Inflammatory macrophage treated with lipopolysaccharide for 4 hours (primary cell): Measurements from ENCODE around the gene PTGS2.
"Not testable (repeated sequence)": the region's sequence is repeated elsewhere in the genome, so short reads cannot be mapped to it uniquely, and the experiment has no call there.

Experiments used
- DNase-seq: peaks from one replicate; pipeline ENCODE4 v3.0.0-alpha.2; 2020

Gene PTGS2

DNA sequence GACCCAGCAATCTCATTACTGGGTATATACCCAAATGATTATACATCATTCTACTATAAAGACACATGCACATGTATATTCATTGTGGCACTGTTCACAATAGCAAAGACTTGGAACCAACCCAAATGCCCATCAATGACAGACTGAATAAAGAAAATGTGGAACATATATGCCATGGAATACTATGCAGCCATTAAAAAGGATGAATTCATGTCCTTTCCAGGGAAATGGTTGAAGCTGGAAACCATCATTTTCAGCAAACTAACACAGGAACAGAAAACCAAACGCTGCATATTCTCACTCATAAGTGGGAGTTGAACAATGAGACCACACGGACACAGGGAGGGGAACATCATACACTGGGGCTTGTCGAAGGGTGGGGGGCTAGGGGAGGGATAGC, 10.4 kb downstream of the PTGS2 start:
- DNase-seq = not testable (repeated sequence)

DNA sequence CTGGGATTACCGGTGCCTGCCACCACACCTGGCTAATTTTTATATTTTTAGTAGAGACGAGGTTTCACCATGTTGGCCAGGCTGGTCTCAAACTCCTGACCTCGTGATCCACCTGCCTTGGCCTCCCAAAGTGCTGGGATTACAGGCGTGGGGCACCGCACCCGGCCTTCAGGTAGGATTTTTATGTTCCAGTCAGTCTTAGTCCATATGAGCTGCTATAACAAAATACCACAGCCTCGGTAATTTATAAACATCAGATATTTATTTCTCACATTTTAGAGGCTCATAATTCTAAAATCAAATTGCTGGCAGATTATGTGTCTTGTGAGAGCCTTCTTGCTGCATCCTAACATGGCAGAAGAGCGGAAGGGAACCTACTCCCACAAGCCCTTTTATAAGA, 16.0 kb downstream of the PTGS2 start:
- DNase-seq = not testable (repeated sequence)

DNA sequence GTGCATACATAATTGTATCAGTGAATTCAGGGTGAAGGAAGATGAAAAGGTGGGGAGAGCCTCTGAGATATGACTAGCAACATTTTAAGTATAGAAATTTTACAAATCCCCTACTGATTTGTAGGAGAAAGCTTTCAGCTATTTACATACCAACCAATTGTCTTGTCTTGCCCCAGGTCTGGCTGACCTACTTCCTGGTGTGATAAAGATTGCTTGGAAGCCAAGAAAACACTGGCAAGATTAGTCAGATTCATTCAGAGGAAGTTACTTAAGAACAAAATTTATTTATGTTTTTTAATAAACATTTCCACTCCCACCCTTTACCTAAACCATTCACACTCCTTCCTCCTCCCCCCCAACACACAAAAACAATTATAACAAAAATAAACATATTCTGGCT, 17.5 kb downstream of the PTGS2 start:
- DNase-seq = peak; percentile 80

DNA sequence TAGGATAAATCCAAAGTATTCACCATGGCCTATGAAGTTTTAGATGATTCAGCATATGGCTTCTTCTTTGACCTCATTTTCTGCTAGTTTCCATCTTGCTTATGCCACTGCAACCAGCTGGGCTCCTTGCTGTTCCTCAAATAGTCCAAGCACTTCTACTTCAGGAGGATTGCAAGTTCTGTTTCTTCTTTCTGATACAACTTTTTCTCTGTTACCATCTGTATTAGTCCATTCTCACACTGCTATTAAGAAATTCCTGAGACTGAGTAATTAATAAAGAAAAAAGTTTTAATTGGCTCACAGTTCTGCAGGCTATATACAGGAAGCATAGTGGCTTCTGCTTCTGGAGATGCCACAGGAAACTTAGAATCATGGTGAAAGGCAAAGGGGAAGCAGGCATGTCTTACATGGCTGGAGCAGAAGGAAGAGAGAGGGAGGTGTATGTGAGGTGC, 20.3 kb downstream of the PTGS2 start:
- peak; percentile 90 for DNase-seq

DNA sequence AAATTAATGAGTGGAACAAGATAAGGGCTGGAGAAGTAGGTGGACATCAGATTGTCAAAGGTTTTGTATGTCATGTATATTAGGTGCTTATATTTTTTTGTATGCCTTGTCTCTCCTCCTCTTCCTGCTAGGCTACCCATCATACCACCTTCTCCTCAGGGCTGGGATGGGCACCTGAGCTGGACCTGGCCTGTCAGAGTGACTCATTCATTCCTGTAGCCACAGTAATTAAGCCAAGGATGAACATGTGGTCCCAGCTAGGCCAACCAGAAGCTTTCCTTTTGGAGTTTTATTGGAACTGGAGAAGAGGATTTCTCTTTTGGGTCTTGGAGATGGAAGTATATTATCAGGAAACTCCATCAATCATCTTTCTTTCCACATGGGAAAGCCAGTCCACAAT, 21.2 kb downstream of the PTGS2 start:
- no peak for DNase-seq

DNA sequence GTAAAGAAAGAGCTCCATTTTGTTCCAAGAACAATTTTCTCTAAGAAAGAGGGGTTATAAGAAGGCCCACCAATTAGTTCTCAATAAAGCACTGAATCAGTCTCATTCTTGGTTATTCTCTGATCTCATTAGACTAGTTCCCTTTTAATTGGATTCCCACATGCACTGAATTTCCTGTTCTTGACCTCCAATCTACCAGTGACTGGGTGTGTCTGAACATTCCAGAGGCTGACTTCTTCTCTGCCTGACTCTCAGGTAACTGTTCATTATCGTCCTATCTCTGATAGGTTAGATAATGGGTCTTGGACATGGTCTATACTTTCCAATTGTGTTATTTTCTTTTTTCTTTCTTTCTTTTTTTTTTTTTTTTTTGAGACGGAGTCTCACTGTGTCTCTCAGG, 22.7 kb downstream of the PTGS2 start:
- DNase-seq = peak; percentile 76

DNA sequence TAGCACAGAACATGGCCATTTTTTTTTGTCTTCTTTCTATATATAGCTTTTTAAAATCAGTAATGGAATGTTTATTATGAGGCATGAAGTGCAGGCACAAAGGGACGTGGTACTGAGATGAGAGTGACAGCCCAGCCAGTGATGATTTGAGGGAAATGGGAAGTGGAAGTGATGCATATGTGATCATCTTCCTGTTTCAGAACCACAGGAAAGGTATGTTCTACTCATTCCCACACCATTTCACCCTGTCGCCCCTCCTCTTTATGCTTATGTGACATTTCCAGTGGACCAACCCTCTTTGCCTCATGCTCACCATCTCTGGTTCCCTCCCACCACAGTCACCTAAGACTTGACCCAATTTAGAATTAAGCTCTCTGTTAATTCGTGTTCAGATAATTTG, 24.3 kb downstream of the PTGS2 start:
- DNase-seq = peak; percentile 92

DNA sequence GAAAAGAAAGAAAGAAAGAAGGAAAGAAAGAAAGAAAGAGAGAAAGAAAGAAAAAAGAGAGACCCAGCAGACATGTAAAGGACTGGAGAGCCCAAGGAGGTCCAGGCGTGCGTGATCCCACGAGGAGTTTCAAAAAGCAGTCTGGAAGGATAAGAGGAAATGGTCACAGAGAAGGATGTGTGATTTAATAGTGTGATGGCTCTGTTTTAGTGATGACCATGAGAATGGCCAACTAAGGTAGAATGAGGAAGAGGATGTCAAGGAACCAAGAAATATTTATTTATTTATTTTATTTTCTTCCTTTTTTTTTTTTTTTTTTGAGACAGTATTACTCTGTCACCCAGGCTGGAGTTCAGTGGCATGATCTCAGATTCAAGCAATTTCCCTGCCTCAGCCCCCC, 25.5 kb downstream of the PTGS2 start:
- peak; percentile 75 for DNase-seq

DNA sequence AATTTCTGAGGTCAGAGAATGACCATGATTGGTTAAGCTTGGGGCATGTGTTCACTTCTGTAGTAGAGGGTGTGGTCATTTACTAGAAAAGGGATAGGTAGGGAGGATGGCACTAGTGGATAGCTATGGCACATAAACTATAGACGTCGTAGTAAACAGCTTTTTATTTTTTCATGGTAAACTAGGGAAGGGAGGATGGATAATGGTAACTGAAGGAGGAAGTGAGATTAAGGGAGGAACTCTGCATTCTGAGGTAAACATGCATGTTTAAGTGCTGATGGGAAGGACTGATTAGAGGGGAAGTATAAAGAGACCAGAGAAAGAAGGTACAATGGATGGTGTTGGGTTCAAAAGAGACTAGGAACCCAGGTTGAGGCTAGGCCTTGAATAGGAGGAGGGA, 26.9 kb downstream of the PTGS2 start:
- peak; percentile 64 for DNase-seq

DNA sequence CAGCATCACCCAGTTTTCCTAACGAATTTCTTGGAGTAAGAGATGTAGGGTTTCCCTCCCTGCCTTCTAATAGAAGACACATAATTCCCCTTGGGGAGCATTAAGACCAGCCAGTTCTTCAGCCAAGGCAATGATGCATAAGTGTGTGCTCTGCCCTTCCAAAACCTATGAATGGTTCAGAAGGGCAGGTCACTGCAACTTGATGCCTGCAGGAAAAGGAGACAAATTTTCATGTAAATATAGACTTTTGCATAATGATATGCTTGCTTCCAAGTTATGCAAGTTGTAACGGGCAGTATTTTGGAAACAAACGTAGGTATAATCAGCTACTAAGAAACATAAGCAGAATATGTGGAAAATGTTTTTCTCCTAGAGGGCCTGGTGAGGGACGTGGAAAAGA, 31.6 kb downstream of the PTGS2 start:
- no peak for DNase-seq

DNA sequence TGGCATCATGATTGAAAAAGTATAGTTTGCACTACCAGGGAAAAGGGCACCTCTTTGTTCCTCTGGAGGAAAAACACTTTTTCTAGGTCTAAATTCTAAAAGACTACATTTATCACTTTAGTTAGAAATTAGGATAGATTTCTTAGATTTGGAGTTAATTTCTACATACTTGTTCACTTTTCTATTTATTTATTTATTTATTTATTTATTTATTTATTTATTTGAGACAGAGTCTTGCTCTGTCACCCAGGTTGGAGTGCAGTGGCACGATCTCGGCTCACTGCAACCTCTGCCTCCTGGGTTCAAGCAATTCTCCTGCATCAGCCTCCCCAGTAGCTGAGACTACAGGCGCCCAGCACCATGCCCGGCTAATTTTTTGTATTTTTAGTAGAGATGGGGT, 32.2 kb downstream of the PTGS2 start:
- not testable (repeated sequence) for DNase-seq

DNA sequence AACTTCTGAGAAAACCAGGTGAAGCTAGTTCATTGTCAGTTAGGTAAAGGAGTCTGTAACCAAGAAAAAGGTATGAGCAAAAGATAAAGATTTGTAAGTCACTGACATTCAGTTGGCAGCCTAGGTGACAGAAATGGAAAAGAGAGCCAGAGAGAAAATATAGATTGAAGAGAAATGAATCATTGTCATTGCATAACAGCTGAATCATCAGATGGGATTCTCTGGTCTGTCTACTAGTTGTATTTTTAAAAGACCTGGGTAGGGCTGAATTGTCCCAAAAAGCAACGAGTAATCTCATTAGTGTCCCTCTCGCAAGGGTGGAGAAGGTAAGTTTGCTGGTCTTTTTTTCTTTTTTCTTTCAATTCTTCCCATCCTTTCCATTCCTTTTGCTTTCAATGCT, 36.6 kb downstream of the PTGS2 start:
- DNase-seq = peak; percentile 71

DNA sequence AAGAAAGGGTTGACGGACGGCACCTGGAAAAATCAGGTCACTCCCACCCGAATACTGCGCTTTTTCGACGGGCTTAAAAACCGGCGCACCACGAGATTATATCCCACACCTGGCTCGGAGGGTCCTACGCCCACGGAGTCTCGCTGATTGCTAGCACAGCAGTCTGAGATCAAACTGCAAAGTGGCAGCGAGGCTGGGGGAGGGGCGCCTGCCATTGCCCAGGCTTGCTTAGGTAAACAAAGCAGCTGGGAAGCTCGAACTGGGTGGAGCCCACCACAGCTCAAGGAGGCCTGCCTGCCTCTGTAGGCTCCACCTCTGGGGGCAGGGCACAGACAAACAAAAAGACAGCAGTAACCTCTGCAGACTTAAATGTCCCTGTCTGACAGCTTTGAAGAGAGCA, 42.7 kb downstream of the PTGS2 start:
- not testable (repeated sequence) for DNase-seq

DNA sequence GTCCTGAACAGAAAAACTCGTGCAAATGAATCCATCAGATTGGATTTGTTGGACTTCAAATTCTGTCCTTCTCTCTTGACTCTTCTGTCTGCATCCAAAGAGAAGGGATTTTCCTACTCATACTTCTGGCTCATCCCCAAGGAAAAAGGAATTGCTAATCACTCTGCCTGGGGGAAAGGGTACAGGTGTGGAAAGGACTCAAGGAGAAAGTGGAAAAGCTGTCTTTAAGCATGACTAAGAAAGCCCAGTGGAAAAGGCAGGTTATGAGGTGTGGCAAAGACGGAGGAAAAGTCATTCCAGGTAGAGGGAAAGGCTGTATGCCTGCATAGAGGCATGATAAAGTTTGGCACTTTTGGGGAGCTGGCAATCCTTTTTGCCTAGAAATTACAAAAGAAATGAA, 43.4 kb downstream of the PTGS2 start:
- no peak for DNase-seq

DNA sequence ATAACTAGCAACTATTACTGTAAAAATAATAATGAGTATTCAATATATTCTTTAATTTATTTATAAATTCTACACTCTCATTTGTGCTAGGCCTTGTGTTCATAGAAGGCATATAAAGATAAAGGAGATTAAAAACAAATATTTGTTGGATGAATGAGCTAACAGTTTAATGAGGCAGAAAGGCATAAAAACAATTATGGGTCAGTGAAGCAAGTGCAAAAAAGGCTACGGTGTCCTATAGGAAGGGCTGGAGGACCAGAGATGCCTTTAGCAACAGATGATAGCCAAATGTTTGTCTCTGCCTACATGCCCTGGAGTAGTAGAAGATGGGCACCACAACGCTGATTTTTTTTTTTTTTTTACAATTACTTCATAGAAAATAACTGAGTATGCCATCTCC, 45.7 kb downstream of the PTGS2 start:
- no peak for DNase-seq

DNA sequence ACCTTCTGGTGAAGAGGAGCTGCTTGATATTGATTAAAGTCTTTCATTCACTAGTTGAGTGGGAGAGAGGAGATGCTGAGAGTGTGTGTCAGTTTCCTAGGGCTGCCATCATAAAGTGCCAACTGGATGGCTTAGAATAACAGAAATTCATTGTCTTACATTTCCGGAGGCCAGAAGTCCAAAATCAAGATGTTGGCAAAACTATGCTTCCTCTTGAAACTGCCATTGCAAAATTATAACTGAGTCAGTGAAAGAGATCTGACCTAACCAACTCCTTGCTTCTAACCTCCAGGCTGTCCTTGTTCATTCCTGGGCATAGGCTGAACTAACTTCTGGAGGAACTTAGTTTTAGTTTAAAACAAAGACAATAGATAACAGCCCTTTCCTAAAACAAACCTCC, 47.1 kb downstream of the PTGS2 start:
- peak; percentile 80 for DNase-seq

DNA sequence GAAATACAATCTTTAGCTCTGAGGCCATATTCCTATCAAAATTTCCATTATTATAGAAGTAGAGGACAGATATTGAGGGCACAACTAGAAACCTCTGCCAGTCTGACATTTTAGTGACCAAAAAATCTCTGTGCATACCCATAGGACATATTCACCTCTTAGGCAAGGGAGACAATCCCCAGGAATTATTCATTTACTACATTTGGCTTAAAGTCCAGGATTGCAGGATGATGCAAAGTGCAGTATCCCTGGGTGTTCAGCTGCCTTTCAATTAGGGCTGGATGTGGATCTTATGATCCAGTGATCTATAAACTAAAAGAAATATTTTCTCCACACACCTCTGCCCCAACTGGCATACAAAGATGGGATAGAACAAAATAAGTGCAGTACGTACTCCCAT, 50.9 kb downstream of the PTGS2 start:
- DNase-seq = no peak

DNA sequence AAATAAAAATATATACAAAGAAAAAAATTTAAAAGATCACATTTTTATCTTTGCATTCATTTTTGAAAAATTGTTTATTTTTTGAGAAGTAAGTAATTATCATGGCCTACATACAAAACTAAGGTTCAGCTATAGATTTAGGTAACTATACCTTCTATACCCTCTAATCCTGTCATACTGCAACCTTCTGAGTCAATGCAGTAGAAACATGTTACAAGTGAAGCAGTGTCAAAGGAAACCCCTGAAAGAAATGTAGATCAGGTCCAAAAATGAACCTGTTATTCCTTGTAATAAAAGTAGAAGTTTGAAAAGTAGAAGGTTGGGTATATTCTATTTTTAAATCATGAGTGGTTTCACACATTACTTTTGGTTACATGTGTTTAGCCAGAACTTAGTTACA, 51.3 kb downstream of the PTGS2 start:
- DNase-seq = no peak

DNA sequence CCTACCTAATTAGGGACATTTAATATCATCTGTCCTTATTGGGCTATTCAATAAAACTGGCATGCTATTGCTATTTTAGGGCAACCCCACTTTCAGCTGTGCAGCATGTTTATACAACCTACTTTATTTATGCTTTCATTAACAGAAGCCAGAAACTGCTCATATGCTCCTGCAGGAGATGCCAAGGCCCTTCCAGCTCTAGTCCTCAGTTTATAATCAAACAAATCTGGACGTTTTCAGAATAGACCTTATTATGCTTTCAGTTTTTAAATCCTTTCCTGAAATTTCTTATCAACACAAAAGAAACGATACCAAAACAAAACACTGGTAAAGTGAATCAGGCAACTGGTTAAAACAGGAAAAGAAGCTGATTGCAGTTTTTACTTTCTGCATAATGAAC, 53.2 kb downstream of the PTGS2 start:
- DNase-seq = peak; percentile 45

DNA sequence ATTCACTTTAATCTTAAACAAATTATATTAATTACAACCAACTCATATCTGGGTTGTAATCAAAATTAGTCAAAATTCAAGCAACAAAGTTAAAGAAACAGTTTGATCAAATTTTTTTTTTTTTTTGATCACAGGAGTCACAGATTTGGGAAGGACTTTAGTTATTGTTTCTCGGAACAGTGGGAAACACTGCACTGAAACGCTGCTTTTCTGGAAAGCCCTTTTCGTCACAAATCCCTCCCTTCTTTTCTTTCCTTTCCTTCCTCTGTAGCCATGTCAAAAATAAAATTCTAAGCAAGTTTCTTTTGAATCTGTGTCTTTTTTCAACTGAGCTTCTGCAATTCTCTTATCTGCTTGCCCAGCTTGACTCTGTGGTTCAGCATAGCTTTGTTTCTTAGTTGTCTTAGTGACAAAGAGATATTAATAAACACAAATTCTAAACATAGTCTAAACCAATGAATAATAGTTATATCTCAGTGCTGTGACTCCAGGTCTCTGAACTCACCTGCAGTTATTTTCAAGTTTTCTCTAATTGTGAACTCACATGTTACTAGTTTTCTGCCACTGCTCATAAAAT, 53.8 kb downstream of the PTGS2 start:
- DNase-seq = no peak

DNA sequence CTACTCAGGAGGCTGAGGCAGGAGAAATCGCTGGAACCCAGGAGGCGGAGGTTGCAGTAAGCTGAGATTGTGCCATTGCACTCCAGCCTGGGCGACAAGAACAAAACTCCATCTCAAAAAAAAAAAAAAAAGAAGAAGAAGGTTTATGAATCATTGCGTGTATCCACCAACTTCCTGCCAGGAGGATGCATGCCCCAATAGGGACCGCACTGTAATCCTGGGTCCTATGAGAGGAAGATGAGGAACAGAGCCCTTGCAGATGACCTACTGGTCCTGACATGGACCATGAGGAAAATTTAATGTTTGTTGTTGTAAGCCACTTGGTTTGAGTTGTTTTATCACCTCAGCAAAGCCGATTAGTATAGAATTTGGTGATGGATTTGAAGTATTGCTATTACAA, 56.7 kb downstream of the PTGS2 start:
- peak; percentile 92 for DNase-seq
